Mesenteric fat pad (tissue), 1 donor: ENCODE data around the gene LRRK1. TPM values are rescaled to one million over a fixed set of nuclear protein-coding genes. Genes with fewer than 3 reads are reported as not detected.
"Not testable (repeated sequence)": the region's sequence is repeated elsewhere in the genome, so short reads cannot be mapped to it uniquely, and the experiment has no call there.

Experiments
- DNase-seq: peaks from one replicate; pipeline ENCODE4 v3.0.0-alpha.2; 2020; ENCODE audit warnings: low spot score
- total RNA-seq: library from RNA; stranded (reverse); fragmentation: NEBNext Ultra II Directional; extraction: Animal tissue kit (Norgen Biotek cat#: 25700); gene quantifications from one replicate; pipeline ENCODE4 v1.2.1, GENCODE V29; 2021
- donor health status: DM: yes; HTN: yes; CAD: no.

Gene LRRK1
- total RNA-seq, 1 donor from 2014 or later, result 23.5 TPM

DNA sequence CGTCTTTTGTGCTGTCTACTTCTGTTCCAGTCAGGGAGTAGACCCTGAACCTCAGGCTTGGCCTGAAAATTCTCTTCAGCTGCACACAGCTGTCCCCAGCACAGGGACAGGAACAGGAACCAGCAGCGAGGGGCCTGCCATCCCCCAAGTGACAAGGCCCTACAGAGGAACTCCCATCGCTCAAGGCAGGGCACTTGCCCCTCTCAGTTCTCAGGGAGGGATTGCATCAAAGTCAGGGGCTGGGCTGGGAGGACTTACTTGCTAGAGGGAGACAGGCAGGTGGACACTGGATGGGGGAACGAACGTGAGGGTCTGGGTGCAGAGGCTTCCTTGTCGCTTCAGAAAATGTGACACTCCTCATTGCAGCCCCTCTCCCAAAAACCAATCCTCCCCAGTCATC is 169.1 kb downstream of the LRRK1 start:
- DNase-seq, result no peak

DNA sequence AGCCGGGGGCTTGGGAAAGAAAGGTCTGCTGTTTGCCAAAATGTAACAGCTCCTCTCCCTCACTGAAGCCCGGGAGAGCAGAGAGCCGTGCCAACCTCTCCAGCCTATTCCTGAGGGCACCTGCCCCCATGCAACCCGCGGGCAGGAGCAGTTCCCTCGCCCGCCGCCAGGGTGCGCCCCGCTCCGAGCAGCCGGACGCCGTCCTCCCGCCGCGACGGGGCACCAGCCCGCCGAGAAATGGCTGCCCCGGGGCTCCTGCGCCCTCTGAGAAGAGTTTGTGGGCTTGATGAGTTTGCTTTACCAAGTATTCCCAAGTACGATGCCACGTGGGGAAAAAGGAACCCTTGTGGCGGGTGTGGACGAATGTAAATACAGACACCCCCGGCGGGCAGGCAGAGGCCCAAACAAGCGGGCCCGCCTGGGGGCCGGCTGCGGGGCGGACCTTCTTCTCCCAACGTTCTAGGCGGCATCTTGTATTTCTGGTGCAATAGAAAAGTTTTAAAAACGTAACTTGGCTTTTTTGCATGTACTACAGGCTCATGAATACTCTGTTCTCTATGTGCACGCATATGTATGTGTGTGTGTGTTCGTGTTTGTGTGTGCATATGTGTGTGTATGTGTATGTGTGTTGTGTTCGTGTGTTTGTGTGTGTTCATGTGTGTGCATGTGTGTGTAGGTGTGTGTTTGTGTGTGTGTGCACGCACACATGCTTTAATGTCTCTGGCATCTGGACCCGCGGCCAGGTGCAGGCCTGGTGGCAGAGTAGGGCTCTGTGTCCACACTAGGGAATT is 169.8 kb downstream of the LRRK1 start:
- no peak for DNase-seq

DNA sequence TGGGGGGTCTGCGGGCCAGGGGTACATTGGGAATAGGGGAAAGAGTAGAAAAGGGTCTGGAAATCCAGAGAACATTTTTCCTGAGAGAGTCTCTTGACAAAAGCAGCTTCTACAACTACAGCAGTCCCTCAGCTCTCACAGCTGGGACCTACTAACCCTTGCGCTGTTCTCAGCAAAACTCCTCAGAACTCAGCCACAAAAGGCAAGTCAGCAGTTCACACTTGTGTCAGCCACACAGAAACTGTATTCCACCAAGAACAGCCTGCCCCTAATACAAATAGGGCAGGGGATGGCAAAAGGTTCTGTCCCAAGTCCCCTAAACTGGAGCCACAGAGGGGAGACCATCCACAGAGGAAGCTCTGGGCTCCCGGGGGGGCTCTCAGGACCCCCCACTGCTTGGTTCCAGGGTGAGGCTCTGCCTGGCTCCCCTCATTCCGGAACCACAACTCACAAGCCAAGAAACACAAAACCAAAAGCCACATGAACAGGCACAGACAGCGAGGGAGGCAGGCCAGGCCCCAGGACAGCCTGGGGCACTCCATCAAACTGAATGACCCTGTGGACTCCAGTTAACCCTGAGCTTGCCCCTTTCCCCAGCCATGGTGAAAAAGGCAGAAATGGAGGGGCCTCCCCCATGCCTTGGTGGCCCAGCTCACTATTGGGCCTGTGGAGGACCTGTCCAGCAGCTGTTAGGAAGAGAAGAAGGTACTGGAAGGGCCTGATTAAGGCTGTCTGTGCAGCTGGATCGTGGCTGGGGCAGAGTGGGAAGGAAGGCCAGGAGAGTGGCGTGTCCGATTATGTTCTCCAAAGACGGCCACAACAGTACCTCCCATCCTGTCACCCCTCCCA is 170.6 kb downstream of the LRRK1 start:
- no peak for DNase-seq

DNA sequence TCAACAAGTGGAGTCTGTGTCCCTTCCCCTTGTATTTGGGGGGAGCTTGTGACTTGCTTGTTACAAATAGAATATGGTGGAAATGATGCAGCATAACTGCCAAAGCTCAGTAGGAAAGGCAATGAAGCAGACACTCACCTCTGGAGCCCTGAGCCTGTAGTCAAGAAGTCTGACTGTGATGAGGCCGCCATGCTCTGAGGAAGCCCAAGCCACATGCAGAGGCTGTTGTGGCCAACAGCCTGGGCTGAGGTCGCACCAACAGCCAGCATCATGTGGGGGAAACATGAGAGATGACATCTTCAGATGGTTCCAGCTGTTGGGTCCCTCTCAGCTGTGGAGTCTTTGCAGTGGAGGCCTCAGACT is 171.3 kb downstream of the LRRK1 start:
- no peak for DNase-seq

DNA sequence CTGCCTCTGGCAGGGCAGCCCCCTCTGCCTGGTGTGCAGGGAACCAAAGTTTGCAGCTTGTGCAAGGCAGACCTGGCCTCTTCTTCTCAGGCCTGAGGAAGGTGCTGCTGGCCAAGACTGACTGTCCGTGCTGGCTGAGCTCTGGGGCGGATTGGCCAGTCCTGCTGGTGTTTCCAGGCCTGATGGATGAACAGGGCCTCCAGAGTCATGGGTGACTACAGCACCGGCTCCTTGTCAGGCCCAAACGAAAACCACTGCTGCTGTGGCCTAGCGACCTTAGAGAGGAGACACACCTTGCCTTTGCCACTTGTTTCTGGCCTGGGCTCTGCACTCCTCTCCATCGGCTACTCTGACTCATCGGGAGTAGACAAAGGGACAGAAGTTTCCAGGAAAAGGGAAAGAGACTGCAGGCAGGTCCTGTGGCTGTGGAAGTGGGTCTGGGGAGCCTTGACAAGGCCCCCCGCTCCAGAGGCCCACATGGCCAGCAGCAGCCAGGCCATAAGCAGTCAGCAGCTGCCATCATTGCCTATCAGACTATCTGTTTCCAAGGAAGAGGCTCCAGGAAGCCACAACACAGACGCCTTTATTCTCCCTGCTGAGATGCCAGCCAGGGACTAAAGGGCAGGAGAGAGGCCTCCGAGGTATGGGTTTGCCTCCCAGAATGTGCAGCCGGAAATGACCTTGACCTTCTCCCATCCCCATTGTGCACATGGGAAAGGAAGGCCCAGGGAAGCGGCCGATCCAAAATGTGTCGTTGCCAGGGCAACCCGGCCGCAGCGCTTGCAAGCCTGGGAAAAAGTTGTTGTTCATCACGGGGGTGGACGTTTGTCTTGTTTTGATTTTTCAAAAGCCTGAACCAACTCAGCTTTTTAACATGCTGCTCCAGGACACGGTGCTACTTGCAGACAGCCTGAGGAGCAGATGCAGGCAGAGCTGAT is 172.2 kb downstream of the LRRK1 start:
- DNase-seq, result no peak

DNA sequence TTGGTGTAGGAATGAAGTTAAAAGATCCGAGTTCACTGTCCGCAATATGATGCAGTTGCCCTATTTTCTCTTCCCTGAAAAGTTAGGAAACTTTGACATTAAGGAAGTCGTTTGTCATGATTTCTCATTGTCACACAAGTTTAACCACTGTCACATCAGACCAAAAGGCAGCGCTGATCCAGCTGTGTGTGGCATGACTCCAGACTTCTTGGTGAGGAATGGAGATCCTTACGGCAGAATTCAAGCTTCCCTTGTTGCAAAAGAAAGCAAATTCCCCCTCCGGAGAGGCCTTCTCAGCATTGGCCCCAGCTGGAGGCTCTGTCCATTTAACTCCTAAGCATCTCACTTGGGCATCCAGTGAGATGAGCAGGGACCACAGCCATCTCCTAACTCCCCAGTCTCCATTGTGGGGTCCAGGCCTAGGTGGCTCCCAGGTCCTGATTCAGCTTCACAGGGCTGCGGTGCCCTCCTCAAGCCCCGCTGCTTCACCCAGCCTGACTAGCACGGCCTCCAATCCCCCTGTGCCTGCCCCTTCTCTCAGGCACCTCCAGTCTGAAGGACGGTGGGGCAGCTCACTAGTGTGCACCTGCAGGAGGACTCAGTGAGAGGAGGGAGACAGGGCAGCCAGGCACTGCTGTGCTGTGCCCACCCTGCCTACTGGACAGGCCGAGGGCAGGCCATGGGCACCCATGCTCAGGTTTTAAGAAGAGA is 173.2 kb downstream of the LRRK1 start:
- DNase-seq, result no peak

DNA sequence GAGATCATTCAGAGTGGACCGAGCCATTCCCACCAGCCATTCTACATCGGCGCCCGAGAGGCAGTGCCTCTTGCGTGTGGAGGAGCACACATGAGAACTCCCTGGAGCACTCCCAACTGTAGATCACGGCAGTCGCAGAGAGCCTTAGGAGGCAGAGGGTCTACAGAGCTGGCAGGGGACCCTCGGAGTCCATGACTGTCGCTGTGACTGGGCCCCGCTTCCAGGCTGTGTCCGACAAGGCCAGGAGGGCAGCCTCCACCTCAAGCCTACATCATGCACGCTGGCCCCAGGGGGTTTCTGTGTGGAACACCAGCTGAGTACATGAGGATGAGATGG is 173.7 kb downstream of the LRRK1 start:
- no peak for DNase-seq

DNA sequence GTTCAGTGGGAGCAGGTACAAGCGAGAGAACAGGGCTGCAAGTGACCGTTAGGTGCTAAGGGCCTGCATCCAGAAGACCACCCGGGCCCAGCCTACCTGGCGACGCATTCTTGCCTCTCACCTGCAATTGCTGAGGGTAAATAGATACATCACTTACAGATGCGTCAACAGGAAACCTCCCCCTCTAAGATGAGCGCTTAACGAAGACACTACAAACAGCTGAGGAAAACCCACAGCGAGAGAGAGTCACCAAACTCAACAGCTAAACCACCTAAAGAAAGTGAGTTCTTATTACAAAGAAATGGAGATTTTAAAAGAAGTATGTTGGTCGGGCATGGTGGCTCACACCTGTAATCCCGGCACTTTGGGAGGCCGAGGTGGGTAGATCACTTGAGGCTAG is 174.8 kb downstream of the LRRK1 start:
- DNase-seq, result no peak

DNA sequence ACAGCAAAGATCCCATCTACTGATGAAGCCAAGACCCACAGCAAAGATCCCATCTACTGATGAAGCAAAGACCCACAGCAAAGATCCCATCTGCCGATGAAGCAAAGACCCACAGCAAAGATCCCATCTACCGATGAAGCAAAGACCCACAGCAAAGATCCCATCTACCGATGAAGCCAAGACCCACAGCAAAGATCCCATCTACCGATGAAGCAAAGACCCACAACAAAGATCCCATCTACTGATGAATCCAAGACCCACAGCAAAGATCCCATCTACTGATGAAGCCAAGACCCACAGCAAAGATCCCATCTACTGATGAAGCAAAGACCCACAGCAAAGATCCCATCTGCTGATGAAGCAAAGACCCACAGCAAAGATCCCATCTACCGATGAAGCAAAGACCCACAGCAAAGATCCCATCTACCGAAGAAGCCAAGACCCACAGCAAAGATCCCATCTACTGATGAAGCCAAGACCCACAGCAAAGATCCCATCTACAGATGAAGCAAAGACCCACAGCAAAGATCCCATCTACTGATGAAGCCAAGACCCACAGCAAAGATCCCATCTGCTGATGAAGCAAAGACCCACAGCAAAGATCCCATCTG is 176.7 kb downstream of the LRRK1 start:
- not testable (repeated sequence) for DNase-seq

DNA sequence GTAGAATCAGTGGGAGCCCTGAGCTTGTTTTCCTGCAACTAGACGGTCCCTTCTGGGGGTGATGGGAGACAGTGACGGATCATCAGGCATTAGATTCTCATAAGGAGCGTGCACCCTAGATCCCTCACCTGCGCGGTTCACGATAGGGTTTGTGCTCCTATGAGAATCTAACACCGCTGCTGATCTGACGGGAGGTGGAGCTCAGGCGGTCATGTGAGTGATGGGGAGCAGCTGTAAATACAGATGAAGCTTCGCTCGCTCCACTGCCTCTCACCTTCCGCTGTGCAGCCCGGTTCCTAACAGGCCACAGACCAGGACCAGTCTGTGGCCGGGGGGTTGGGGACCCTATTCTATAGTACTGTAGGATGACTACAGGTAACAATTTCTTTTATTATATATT is 178.0 kb downstream of the LRRK1 start:
- no peak for DNase-seq

DNA sequence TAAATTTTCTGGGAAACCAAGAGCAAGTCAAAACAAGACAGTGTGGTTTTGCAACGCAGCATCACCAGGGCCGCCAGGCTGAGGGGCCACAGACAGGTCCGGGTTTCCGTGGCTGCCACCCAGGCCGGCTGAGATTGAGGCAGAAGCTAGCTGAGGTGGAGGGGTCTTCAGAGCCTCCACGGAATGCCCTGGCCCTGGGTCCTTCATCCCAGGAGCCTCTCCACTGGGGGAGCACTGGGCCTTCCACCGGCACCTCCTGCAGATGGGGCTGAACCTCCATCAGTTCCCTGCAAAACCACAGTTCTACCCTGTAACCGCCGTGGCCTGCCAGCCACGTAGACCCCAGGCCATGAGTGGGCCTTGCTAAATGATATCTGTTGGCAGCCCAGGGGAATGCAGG is 180.0 kb downstream of the LRRK1 start:
- no peak for DNase-seq

DNA sequence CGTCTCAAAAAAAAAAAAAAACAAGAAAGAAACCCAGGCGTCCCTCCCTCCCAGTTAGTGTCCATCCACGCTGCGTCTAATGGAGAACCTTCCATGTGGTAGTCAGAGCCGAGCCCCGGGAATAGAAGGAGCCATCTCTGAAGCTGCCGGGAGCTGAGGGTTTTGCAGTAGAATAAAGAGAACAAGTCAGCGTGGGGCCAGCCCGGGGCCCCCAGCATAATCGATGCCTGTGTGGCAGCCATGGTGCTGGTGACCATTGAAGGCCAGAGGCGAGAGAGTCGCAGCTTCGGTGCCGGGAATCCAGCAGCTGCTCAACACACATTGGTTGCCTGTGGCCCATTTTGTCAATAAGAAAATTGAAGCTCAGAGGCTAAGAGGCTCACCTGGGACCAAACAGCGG is 181.0 kb downstream of the LRRK1 start:
- no peak for DNase-seq

DNA sequence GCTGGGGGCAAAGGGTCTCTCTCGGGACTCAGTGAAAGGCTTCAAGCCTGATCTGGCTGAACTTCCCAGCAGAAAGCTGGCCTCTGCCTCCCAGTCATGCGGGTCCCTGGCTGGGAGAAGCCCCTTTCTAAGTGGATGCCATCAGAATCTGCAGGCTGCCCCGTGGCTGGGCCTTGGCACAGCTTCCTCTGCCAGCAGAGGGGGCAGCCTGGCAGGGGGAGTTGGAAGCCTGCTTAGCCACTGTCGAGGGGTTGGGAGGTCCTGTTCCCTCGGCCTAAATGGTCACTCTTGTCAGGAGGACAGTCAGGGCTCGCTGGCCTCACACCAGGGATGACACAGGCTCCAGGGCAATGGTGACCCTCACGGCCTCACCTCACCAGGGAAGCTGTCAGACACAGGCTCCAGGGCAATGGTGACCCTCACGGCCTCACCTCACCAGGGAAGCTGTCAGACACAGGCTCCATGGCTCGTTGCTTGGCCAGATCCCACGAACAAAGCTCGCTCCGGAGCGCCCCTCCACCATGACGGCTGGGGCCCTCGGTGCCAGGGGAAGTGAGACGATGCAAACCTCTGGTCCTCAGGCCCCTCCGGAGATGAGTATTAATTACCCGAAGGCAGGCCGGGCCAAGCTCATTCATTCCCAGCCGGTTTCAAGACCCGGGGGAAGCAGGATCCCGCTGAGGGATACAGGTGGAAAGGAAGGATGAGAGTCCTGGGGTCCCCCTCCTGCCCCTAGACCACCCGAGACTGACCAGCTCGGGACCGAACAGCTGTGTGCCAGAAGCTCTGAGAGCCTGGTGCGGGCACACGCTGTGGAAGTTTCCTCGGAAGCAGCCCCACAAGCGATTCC is 181.7 kb downstream of the LRRK1 start:
- no peak for DNase-seq

DNA sequence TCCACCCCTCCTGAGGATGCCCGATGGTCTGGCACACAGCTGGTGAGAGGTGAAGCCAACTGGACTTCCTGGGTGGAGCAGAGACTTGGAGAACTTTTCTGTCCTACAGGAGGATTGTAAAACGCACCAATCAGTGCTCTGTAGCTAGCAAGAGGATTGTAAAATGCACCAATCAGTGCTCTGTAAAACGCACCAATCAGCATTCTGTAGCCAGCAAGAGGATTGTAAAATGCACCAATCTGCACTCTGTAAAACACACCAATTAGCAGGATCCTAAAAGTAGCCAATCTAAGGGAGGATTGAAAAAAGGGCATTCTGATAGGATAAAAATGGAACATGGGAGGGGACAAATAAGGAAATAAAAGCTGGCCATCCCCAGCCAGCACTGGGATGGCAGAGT is 182.5 kb downstream of the LRRK1 start:
- DNase-seq, result no peak

DNA sequence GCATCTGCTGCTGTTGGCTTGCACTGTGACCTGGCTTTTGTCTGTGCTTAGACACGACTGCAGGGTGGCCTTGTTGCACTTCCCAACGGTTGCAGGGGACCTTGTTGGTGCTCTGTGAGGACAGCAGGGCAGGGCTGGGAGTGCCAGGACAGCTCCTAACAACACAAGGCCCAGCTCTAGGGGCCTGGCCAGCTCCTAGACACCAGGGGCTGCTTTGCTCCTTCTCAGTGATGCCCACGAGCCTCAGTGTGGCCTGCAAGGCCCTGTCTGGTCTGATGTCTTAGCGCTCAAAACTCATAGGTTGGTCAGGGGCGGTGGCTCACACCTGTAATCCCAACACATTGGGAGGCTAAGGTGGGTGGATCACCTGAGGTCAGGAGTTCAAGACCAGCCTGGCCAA is 183.6 kb downstream of the LRRK1 start:
- no peak for DNase-seq

DNA sequence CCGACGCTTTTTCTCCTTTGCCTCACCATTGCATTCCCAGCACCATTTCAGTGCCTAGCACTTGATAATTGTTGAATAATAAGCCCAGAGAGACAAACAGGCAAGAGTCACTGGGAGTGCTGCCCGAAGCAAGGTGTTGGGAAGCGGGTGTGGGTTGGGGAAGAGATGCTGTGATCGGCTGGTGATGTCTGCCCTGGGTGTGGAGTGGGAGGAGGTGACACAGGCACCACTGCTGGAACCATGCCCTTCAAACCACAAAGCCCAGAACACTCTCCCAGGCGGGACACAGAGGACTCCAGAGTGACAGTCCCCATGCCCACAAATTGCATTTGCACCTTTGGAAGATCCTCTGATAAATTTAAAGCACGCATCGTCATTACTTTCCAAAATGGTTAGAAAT is 184.4 kb downstream of the LRRK1 start:
- no peak for DNase-seq

DNA sequence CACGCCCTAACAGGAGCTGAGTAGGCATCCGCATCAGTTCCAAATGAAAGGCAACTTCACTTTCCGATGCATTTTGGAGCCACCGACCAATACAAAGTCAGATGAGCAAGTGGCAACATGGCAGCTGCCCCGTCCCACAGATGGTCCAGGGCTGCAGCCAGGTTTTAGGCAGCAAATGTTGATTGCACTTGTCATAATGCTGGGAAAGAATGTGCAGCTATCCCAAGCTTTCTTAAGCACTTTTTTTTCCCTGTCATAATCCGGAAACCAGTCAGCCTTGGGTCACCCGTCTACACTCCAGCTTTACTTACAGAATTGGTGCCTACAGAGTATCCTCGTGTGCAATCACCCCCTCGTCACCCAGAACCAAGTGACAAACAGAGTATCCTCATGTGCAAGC is 185.0 kb downstream of the LRRK1 start:
- DNase-seq, result no peak

DNA sequence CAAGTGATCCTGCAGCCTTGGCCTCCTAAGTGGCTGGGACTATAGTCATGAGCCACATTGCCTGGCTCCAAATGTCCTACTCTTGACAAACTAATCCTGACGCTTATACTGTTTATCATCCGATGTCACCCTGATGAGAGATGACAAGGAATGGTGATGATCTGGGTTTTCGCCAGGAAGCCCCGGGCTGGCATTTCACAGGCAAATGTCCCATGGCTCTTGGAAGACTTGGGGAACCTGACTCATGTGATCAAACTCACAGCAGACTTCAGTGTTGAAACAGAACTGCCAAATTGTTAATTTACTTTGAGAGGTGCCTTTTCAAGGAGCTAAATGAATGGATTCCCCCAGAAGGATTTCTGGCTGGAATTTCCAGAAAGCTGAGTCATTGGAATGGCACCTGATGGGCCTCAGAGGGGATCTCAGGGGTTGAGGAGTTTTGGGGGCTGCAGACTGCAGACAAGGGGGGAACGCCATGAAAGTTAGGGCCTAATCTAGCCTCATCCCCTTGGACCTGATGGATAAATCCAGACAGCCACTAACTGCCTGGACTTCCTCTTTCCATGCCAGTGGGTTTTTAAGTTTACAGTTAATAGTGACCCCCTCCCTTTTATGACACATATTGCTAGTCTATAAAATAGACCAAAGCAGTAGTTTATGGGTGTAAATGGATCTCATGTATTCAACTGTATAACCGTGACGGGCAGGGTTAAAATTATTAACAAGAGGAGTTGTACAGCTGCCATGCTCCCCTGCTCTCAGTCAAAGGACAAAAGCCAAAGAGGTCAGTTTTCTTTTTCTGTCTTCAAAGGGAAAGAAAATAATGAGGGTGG is 186.1 kb downstream of the LRRK1 start:
- DNase-seq, result no peak

DNA sequence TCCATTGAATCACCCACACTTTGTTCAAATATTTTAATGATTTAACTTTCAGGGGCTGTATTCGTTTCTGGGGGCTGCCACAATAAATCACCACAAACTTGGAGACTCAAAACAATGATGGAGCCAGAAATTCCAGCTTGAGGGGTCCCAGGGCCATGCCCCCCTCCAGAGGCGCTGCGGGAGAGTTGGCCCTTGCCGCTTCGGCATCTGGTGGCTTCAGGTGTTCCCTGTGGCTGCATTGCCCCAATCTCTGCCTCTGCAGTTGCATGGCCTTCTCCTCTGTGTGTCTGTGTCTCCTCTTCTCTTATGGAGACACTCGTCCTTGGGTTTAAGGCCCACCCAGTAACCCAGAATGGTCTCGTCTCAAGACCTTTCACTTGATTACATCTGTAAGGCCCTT is 187.9 kb downstream of the LRRK1 start:
- no peak for DNase-seq
